Neural cell (in vitro differentiated cells): ENCODE measurements around the gene TYSND1. TPM values are rescaled to one million over a fixed set of nuclear protein-coding genes. Genes with fewer than 3 reads are reported as not detected.

Experiments used
- H2AFZ ChIP-seq: fragments of 200-600, 300-800 bp; sonication (generic), shearing (Covaris generic); 2 replicates; pipeline ENCODE4 v1.6.0; 2014; ENCODE audit warnings: low read depth, mild to moderate bottlenecking, antibody characterized with exemption, low read length, moderate library complexity
- H3F3A ChIP-seq: fragments of 200-600 bp; shearing (Covaris generic); 2 replicates; pipeline ENCODE4 v1.6.1; 2016; ENCODE audit warnings: mild to moderate bottlenecking, moderate library complexity, mixed read lengths, antibody characterized with exemption, low read length; ENCODE audit not compliant: insufficient read depth, poor library complexity, severe bottlenecking
- H3K27ac ChIP-seq: fragments of 200-600, 300-800 bp; sonication (generic), shearing (Covaris generic); 2 replicates; pipeline ENCODE4 v1.5.1; 2014; ENCODE audit warnings: mild to moderate bottlenecking, low read length, moderate library complexity
- H3K27me3 ChIP-seq: fragments of 300-800, 200-600 bp; sonication (generic), shearing (Covaris generic); 2 replicates; pipeline ENCODE4 v1.6.0; 2014; ENCODE audit warnings: mild to moderate bottlenecking, low read depth, low read length, moderate library complexity; ENCODE audit not compliant: insufficient read depth
- H3K36me3 ChIP-seq: fragments of 300-800, 200-600 bp; sonication (generic), shearing (Covaris generic); 2 replicates; pipeline ENCODE4 v1.5.1; 2014; ENCODE audit warnings: mild to moderate bottlenecking, antibody characterized with exemption, low read length, moderate library complexity; ENCODE audit not compliant: insufficient read depth
- H3K4me2 ChIP-seq: fragments of 300-800, 200-600 bp; sonication (generic), shearing (Covaris generic); 2 replicates; pipeline ENCODE4 v1.6.0; 2014; ENCODE audit warnings: mild to moderate bottlenecking, low read length
- H3K4me3 ChIP-seq: fragments of 300-800, 200-600 bp; sonication (generic), shearing (Covaris generic); 2 replicates; pipeline ENCODE4 v1.5.1; 2014; ENCODE audit warnings: mild to moderate bottlenecking, low read length, moderate library complexity
- H3K79me2 ChIP-seq: fragments of 200-600 bp; shearing (Covaris generic); replicated peaks from 2 replicates; pipeline ENCODE4 v1.6.0; 2014; ENCODE audit warnings: mild to moderate bottlenecking, low read length, moderate library complexity; ENCODE audit not compliant: insufficient read depth
- H3K9ac ChIP-seq: fragments of 300-800, 200-600 bp; sonication (generic), shearing (Covaris generic); 2 replicates; pipeline ENCODE4 v1.6.1; 2016; ENCODE audit warnings: mild to moderate bottlenecking, low read length, mixed read lengths
- H3K9me2 ChIP-seq: fragments of 200-600 bp; shearing (Covaris generic); 2 replicates; pipeline ENCODE4 v1.6.1; 2016; ENCODE audit warnings: mild to moderate bottlenecking, low read length, mixed read lengths; ENCODE audit not compliant: insufficient read depth
- H3K9me3 ChIP-seq: fragments of 200-600, 300-800 bp; sonication (generic), shearing (Covaris generic); 2 replicates; pipeline ENCODE4 v1.6.1; 2016; ENCODE audit warnings: mild to moderate bottlenecking, mixed run types, low read length, moderate library complexity, mixed read lengths
- H4K20me1 ChIP-seq: fragments of 200-600 bp; shearing (Covaris generic); 2 replicates; pipeline ENCODE4 v1.6.1; 2016; ENCODE audit warnings: mild to moderate bottlenecking, mixed run types; ENCODE audit not compliant: insufficient read depth
- CTCF ChIP-seq: fragments of 450-650 bp; IDR thresholded peaks from 2 replicates; pipeline ENCODE4 v1.5.1; 2014; ENCODE audit warnings: antibody characterized with exemption, mild to moderate bottlenecking, moderate library complexity; ENCODE audit not compliant: poor library complexity, severe bottlenecking
- EP300 ChIP-seq: fragments of 450-650 bp; conservative IDR thresholded peaks from 2 replicates; pipeline ENCODE4 v1.6.1; 2014; ENCODE audit warnings: antibody characterized with exemption, mild to moderate bottlenecking, moderate library complexity; ENCODE audit not compliant: poor library complexity, severe bottlenecking
- EZH2 ChIP-seq: fragments of 200-600, 300-800 bp; shearing (Covaris generic), sonication (generic); IDR thresholded peaks from 2 replicates; pipeline ENCODE4 v1.6.1; 2014; ENCODE audit warnings: antibody characterized with exemption, low read length, borderline replicate concordance, mild to moderate bottlenecking; ENCODE audit not compliant: insufficient read depth, poor library complexity, severe bottlenecking
- MXI1 ChIP-seq: fragments of 450-650 bp; conservative IDR thresholded peaks from 2 replicates; pipeline ENCODE4 v1.6.1; 2014; ENCODE audit warnings: antibody characterized with exemption, mild to moderate bottlenecking; ENCODE audit not compliant: poor library complexity, severe bottlenecking
- POLR2AphosphoS5 ChIP-seq: IDR thresholded peaks from 2 replicates; pipeline ENCODE4 v1.6.1; 2012
- RAD21 ChIP-seq: fragments of 450-650 bp; conservative IDR thresholded peaks from 2 replicates; pipeline ENCODE4 v1.6.1; 2014; ENCODE audit warnings: antibody characterized with exemption, mild to moderate bottlenecking, moderate library complexity
- REST ChIP-seq: IDR thresholded peaks from 2 replicates; pipeline ENCODE4 v1.6.1; 2012; ENCODE audit warnings: borderline replicate concordance
- SMC3 ChIP-seq: fragments of 450-650 bp; conservative IDR thresholded peaks from 2 replicates; pipeline ENCODE4 v1.6.1; 2014; ENCODE audit warnings: antibody characterized with exemption, mild to moderate bottlenecking, moderate library complexity; ENCODE audit not compliant: poor library complexity
- TAF1 ChIP-seq: IDR thresholded peaks from 2 replicates; pipeline ENCODE4 v1.6.1; 2012; ENCODE audit warnings: low read depth
- polyA plus RNA-seq: library from polyadenylated mRNA; depleted of rRNA; stranded (reverse); fragments of >200 nt; gene quantifications from 2 replicates; pipeline ENCODE4 v1.2.3, GENCODE V29; 2014

TYSND1 gene
- polyA plus RNA-seq, 1 donor from 2014 or later = 10.3 TPM

GRCh38 chr10:70147259-70147625, 742 bp upstream of the TYSND1 start:
- H3K27ac ChIP-seq = peak overlapping the region; percentile 71
- H3K4me3 ChIP-seq = peak overlapping the region; percentile 82
- peaks cover 8% of the 10 kb centered on the region for H3F3A ChIP-seq
- H3K79me2 ChIP-seq = no peaks in the 10 kb centered on the region
- no peaks in the 10 kb centered on the region for H3K9me3 ChIP-seq
- no peaks in the 10 kb centered on the region for H4K20me1 ChIP-seq
- TF ChIP-seq SMC3 (no peak), CTCF (no peak), POLR2AphosphoS5 (no peak), TAF1 (no peak), MXI1 (no peak), EP300 (no peak), REST (no peak), EZH2 (no peak), RAD21 (no peak)
- H2AFZ ChIP-seq = no peak overlapping the region
- no peaks in the 10 kb centered on the region for H3K9me2 ChIP-seq
- H3K4me2 ChIP-seq = peak overlapping the region; percentile 73
- peak overlapping the region; percentile 56 for H3K9ac ChIP-seq
- no peaks in the 10 kb centered on the region for H3K36me3 ChIP-seq
- no peaks in the 10 kb centered on the region for H3K27me3 ChIP-seq

GRCh38 chr10:70145666-70146488, 623 bp downstream of the TYSND1 start:
- TF ChIP-seq TAF1 = no peak
- TF ChIP-seq EZH2 = no peak
- TF ChIP-seq CTCF = peak; percentile 91
- peak; percentile 91 for TF ChIP-seq MXI1
- TF ChIP-seq SMC3 = peak; percentile 46
- peak; percentile 67 for TF ChIP-seq POLR2AphosphoS5
- peak; percentile 46 for TF ChIP-seq RAD21
- TF ChIP-seq EP300 = no peak
- Histone ChIP-seq H3K79me2 (no peaks in the 10 kb centered on the region), H4K20me1 (no peaks in the 10 kb centered on the region)

More at GRCh38 chr10:70145666-70146488, 623 bp downstream of the TYSND1 start:
- Histone ChIP-seq H3K27ac (peak overlapping the region; percentile 91), H3K27me3 (no peaks in the 10 kb centered on the region), H3K9me2 (no peaks in the 10 kb centered on the region), H3K36me3 (no peaks in the 10 kb centered on the region), H3K4me2 (peak overlapping the region; percentile 62), H2AFZ (peak overlapping the region; percentile 69), H3K4me3 (peak overlapping the region; percentile 82), H3K9ac (peak overlapping the region; percentile 87), H3F3A (peaks cover 8% of the 10 kb centered on the region), H3K9me3 (no peaks in the 10 kb centered on the region)
